ENCODE data around the gene PYGO2.

PYGO2 gene

DNA sequence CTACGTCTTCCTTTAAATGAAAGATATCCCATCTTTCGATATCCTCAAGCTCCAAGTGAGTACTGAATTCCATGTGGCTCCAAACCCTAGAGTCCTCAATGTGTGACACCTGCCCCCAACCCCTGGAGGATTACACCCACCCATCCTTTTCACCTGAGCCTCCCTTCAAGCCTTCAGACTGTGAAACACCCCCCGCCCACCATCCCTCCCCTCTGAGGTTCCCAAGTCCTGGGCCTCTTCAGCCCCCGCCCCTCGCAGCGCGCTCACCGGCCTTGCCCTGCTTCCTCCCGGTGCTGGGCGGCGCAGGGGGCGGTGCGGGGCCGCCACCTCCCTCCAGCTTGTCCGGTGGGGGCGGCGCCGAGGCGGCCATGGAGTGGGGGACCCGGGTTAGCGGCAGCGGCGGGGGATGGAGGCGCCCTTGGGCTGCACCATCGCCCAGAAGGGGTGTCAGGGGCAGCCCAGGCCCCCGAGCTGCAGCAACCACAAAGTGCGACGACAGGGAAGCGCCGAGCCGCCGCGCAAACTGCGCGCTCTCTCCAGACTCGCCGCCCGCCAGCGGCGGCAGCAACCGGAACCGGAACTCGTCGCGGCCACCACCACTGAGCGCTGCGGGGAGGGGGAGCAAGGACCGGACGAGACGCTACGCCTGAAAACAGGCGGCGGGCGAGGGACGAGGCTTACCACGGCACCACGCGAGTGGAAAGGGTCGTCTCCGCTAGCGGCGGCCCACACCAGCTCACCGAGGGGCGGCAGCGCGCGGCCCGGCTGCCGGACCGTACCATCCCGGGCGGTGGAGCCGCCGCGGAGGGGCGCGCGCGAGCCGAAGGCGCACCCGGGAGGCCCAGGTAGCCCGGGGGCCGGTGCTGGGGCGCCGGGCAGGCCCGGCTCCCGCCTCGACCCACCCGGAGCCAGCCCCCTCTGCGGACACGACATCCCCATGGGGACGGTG lies at the start of gene PYGO2:
PYGO2 (minus strand) TSS at position 576 of the 949 bp plus-strand sequence; CDS start at position 370, 206 bp downstream.
- intact Hi-C loops (cut with DNase I), result loop anchor here (5.0 kb wide), 3 partner anchors 36 to 121 kb away; no protein-coding TSS in a partner anchor
- peak; percentile 62 to 96 (median 78) for DNase-seq

DNA sequence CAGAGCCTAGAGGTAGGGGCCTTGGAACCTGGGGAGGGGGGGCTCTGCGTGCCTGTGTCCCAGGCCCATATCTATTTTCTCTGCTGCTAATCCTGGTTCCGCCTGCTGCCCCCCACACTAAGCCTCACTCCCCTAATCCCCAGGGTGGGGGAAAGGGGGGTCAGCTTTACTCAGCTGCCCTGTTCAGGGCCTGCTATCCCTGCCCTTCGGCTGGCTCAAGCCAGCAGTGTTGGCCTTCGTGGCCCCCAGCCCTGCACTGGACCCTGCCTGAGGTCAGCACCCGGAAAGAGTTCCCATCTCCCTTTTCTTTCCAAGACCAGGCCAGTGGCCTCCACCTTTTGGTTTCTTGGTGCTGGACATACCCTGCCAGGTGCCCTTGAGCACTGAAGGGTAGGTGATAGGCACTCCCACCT lies 49.4 kb upstream of the PYGO2 start:
- intact Hi-C loops (cut with DNase I), result no loop called here
- no peak for DNase-seq

- intact Hi-C loops (cut with DNase I), result no loop called here
- DNase-seq, result no peak
These were observed 48.8 kb upstream of the PYGO2 start for GRCh38 chr1:155010211-155010918.

DNA sequence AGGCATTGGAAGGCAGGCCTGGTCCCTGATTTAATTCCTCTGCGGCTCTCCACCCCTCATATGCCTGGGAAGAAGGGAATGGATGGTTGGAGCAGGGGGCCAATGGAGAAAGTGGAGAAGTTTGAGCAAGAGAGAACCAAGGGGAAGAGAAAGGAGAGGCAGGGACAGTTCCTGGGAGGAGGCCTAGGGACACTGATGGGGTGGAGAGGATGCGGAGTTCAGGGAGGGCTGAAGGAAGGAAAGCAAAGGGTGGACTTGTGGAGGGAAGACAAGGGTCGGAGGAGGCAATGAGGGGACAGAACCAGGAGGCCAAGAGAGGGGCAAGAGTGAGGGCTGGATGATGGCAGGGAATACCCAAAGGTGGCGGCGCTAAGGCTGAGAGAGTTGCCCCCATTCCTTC lies 48.2 kb upstream of the PYGO2 start:
- intact Hi-C loops (cut with DNase I), result loop anchor here (5.0 kb wide), 1 partner anchor 33 kb away; no protein-coding TSS in a partner anchor
- DNase-seq, result no peak

- intact Hi-C loops (cut with DNase I), result loop anchor here (5.0 kb wide), 1 partner anchor 33 kb away; no protein-coding TSS in a partner anchor
These were observed 47.7 kb upstream of the PYGO2 start for GRCh38 chr1:155009221-155009711.

GRCh38 chr1:155008015-155008941 lies 46.7 kb upstream of the PYGO2 start:
- intact Hi-C loops (cut with DNase I), result loop anchor here (5.0 kb wide), 1 partner anchor 34 kb away; no protein-coding TSS in a partner anchor
- peak in 1 of 10 donors; percentile 84 for DNase-seq

More at GRCh38 chr1:155009221-155009711, 47.7 kb upstream of the PYGO2 start:
- no peak for DNase-seq

DNA sequence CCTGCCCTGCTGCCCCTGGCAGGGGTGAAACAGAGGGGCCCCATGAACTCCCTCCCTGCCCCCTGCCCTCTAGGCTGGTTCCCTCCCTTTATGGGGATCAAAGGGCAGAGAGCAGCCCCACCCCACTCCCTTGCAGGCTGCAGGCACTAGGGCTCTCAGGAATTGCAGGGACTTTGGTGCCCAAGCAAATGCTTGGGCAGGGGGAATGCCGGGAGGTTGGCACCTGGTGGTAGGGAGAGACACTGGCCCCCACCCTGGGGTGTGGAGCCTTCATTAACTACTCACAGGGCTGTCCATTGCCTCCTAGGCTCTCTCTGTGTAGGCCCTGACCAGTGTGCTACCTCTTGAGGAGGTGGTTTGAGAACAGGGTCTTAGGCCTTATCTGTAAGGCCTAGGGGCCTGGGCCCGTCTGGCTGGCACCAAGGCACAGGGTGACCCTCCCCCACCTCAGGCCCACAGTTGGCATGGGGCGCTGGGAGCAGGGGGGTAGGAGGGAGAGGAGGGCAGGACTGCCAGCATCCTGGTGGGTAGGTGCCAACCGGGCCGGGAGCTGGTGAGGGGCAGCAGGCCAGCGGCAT lies 45.8 kb upstream of the PYGO2 start:
- peak in 5 of 10 donors; percentile 49 to 91 (median 60) for DNase-seq
- intact Hi-C loops (cut with DNase I), result loop anchor here (5.0 kb wide), 1 partner anchor 35 kb away; no protein-coding TSS in a partner anchor

GRCh38 chr1:155006601-155007101 lies 45.1 kb upstream of the PYGO2 start:
- intact Hi-C loops (cut with DNase I), result loop anchor here (5.0 kb wide), 1 partner anchor 36 kb away; no protein-coding TSS in a partner anchor
- DNase-seq, result peak in 2 of 10 donors; percentile 37 to 75

DNA sequence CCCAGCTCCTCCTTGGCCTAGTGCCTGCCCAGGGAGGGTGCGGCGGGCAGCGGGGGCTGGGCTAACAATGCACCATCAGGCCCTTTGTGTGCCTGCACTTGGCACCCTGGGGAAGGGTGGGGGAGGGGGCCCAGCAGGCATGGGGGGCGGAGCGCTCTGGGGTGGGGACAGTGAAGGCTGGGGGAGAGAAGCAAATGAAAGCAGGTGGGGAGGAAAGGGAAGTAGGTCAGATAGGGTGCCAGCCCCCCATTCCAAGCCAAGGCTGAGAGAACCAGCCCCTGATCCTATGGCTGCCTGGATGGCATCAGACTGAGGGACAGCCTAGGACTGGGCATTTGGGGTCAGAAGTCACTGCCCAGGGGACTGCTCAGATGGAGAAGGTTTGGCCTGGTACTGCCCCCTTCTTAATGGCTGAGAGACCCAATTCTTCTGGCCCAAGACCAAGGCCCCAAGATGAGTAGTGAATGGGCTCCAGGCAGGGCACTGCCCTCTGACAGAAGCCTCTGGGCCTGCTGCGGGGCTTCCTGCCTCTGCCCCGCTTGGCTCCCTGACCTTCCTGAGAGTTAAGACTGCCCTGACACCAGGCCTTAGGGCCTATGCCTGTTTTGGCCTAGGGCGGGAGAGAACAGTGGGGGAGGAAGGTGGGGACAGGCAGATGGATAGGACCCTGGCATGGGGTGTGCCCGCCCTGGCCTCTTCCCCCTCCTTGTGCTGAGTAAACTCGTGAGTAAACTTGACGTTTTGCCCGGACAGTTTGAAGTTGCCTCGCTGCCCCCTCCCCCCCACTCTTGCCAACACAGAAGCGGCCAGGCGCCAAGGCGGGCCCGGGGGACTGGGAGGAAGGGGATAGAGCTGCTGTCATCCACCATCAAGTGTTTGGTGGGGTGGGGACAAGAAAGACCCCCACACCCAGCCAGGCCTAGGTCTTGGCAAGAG lies 43.8 kb upstream of the PYGO2 start:
- intact Hi-C loops (cut with DNase I), result loop anchor here (5.0 kb wide), 1 partner anchor 37 kb away; no protein-coding TSS in a partner anchor
- peak in 8 of 10 donors; percentile 50 to 95 (median 71) for DNase-seq

DNA sequence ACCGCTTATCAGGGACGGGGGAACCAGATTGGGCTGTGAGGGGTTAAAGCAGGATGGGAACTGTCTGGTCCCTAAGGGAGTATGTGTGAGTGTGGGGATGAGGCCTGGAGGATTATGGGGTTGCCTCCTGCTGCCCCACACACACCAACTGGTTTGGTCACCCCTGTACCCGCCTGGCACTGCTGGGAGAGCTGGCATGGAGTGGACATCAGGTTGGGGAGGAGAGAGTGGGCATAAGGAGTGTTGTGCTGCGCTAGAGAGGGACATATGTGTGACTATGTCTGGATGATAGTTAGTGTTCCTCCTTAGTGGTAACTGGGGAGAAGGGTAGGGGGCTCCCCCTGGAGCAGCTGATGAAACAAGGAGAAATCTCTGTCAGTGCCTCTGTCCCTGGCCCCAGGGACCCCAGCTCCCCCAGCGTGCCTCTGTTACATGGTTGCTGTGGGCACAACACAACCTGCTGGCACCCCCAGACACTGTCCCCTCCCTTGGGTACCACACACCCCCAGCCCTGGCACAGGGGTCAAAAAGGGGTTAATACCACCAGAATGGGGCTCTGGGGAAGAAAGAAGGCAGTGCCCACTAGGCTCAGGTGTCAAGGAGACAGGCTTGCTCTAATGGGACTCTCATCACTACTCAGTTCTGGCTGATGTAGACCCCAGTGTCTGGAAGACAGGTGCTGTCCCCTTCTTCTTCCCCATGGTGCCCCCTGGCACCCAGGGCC lies 42.9 kb upstream of the PYGO2 start:
- intact Hi-C loops (cut with DNase I), result loop anchor here (5.0 kb wide), 1 partner anchor 38 kb away; no protein-coding TSS in a partner anchor
- DNase-seq, result peak in 1 of 10 donors; percentile 89

DNA sequence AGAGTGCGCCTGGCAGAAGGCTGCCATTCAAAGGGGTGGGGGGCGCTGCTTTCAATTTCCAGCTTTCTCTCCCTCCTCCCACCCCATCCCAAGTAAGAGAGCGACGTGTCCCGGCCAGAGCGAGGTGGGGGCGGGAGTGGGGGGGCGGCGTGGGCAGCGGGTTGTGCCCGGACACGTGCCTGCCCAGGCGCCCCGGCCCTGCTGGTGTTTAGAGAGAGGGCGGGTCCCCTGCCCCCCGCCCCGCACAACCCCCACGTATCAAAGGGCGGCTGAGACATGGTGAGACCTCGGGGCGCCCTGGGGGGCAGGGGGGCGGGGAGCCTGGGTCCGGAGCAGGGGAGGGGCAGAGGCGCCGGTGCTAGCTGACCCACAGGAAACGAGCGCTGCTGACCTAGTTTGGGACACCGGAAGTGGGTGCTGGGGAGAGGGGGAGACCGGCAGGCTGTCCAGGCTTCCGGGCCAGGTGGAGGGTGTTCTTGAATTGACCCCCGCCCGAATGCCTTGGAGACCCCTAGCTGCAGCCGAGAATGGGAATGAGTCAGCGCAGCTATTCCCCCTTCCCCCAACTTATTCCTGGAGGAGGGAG lies 42.3 kb upstream of the PYGO2 start:
- intact Hi-C loops (cut with DNase I), result no loop called here

GRCh38 chr1:155003227-155003765 lies 41.7 kb upstream of the PYGO2 start:
- DNase-seq, result peak in 2 of 10 donors; percentile 17 to 51
- intact Hi-C loops (cut with DNase I), result no loop called here

More for the DNA sequence above, 42.3 kb upstream of the PYGO2 start:
- DNase-seq, result peak in 8 of 10 donors; percentile 30 to 92 (median 61)

DNA sequence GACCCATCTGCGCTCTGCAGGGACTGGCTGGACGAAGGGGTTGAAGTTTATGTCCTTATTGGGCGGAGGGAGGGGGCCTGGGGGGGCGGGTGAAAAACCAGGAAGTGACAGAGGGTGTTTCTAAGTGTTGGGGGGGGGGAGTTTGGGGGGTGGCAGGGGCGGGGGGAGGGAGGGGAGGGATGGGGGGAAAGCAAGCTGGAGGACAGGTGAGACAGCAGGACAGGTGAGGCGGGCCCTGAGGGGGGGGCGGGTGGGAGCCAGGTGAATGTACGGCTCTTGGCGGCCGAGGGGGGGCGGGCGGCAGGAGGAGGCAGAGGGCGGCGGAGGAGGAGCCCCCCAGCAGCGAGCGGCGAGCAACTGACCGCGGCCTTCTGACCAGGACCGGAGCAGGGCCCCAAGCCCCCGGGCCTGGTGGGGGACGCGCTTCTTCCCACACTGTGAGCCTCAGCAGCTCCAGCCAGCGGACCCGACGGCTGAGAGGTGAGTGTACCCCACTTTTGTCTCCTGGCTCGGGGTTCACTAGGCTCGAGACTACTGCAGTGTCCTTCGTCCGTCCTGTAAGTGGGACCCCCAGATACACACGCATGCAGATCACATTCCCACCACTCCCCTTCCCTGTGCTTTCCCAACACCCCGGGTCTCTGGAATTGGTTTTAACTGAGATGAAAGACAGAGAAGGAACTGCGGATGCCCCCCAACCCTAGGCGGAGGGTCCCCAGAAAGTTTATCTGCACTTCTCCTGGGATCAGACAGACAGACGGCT lies 41.1 kb upstream of the PYGO2 start, which contains the start of gene ZBTB7B:
ZBTB7B (plus strand) TSS at position 339 of the 763 bp plus-strand sequence. CDS start 11,859 bp downstream, outside the sequence.
- peak in 3 of 10 donors; percentile 21 to 72 (median 70) for DNase-seq
- intact Hi-C loops (cut with DNase I), result no loop called here

DNA sequence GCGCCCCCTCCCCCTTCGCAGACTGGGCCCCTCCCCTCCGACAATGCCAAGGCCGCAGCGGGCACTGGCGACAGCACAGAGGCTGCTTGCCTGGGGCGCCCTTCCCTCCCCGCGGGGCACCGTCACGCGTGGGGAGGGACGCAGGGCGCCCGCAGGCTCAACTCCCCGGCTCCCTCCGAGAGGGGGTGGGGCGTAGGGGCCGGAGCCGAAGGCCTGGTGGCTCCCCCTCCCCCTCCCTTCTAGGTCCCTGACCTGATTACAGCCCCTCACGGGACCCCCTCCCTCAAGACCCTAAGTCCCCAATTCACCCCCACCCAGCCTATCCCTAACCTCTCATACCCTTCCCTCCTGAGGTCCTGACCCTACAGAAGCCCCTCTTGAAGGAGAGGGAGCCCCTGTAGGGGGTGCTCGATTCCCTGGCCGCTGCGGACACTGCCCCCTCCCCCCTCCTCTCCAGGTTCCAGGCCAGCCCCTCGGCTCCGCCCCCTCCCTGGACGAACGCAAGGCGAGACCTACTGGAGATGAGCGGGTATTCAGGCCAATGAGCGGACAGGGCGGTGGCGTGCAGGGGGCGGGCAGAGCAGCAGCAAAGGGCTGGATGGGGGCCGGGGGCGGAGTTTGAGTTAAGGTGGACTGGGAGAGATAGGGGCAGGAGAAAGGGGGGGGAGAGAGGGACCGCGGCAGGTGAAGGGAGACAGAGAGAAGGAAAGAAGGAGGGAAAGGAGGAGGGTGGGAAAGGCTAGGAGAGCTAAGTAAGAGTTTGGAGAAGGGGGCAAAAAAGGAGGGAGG lies 40.3 kb upstream of the PYGO2 start:
- DNase-seq, result peak; percentile 100
- intact Hi-C loops (cut with DNase I), result no loop called here

DNA sequence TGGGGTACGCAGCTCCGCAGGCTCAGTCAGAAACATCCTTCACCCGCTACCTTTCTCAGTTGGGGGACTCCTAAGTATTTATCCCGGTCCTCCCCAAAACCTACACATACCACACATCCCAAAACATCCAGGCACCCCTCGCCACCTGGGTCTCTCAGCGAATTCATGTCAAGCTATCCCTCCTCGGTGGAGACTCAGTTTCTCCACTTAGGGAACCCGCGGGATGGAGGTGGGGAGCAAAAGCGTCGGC lies 39.8 kb upstream of the PYGO2 start:
- intact Hi-C loops (cut with DNase I), result no loop called here
- DNase-seq, result no peak
